ENCODE data around the gene RELL2. TPM values are rescaled to one million over a fixed set of nuclear protein-coding genes. Genes with fewer than 3 reads are reported as not detected.
A peak's percentile ranks its signal among the peaks of the same experiment; 100 is the strongest.

Gene RELL2
- total RNA-seq, 1 donor from 2014 or later = 12.9 TPM

DNA sequence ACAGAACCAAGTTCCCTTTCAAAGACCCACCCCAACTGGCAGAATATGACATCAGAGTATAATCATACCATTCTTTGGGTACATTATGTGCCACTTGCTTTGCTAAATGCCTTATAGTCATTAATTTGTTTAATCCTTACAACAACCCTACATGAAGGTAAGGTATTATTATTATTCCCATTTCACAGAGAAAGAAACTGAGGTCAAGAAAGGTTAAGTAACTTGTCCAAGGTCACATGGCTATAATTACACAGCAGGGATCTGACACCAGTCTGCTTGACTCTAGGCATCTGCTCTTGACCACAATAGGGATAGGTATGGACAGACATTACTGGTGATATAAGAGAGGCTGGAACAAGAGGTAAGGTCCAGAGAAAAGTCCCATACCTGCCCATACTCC is 13.2 kb downstream of the RELL2 start:
- Mint-ChIP-seq H3K4me1 (ENCODE audit: low read depth, unreplicated experiment) (peaks cover 10% of the 10 kb centered on the region), H3K27ac (ENCODE audit: unreplicated experiment) (no peak overlapping the region), H3K4me3 (ENCODE audit: unreplicated experiment) (peak overlapping the region; percentile 99), H3K27me3 (ENCODE audit: low read depth, unreplicated experiment) (no peaks in the 10 kb centered on the region), H3K9me3 (ENCODE audit: unreplicated experiment) (no peaks in the 10 kb centered on the region), H3K36me3 (ENCODE audit: low read depth, unreplicated experiment) (peaks cover 38% of the 10 kb centered on the region)
- Histone ChIP-seq H3K4me2 (ENCODE audit: low read length) (peak overlapping the region; percentile 97), H3K79me2 (ENCODE audit: insufficient read depth, low read length) (peaks cover 3% of the 10 kb centered on the region), H3K4me3 (ENCODE audit: insufficient read depth, low read depth, low read length) (no peak overlapping the region), H3K36me3 (ENCODE audit: insufficient read depth, low read length) (peaks cover 7% of the 10 kb centered on the region), H3K9ac (ENCODE audit: low read length) (no peak overlapping the region), H2AFZ (ENCODE audit: low read depth, low read length) (no peak overlapping the region), H3K27ac (ENCODE audit: low read depth, low read length) (no peak overlapping the region), H3K27me3 (ENCODE audit: insufficient read depth, low read length) (no peaks in the 10 kb centered on the region), H3K9me3 (ENCODE audit: insufficient read depth, low read depth, low read length) (no peaks in the 10 kb centered on the region), H3K4me1 (ENCODE audit: insufficient read depth, low read length) (peaks cover 17% of the 10 kb centered on the region), H4K20me1 (ENCODE audit: insufficient read depth, low read length) (peaks cover 9% of the 10 kb centered on the region)
- TF ChIP-seq, protein P1, sequence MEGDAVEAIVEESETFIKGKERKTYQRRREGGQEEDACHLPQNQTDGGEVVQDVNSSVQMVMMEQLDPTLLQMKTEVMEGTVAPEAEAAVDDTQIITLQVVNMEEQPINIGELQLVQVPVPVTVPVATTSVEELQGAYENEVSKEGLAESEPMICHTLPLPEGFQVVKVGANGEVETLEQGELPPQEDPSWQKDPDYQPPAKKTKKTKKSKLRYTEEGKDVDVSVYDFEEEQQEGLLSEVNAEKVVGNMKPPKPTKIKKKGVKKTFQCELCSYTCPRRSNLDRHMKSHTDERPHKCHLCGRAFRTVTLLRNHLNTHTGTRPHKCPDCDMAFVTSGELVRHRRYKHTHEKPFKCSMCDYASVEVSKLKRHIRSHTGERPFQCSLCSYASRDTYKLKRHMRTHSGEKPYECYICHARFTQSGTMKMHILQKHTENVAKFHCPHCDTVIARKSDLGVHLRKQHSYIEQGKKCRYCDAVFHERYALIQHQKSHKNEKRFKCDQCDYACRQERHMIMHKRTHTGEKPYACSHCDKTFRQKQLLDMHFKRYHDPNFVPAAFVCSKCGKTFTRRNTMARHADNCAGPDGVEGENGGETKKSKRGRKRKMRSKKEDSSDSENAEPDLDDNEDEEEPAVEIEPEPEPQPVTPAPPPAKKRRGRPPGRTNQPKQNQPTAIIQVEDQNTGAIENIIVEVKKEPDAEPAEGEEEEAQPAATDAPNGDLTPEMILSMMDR (IDR thresholded peaks at IDR 0.05; ENCODE audit: insufficient read depth, low read depth, low read length) = no peak
- TF ChIP-seq EZH2 (IDR thresholded peaks at IDR 0.05; ENCODE audit: insufficient read depth, low read length) = no peak
- FAIRE-seq = no peak
- no peak for DNase-seq (ENCODE audit: low read depth)

DNA sequence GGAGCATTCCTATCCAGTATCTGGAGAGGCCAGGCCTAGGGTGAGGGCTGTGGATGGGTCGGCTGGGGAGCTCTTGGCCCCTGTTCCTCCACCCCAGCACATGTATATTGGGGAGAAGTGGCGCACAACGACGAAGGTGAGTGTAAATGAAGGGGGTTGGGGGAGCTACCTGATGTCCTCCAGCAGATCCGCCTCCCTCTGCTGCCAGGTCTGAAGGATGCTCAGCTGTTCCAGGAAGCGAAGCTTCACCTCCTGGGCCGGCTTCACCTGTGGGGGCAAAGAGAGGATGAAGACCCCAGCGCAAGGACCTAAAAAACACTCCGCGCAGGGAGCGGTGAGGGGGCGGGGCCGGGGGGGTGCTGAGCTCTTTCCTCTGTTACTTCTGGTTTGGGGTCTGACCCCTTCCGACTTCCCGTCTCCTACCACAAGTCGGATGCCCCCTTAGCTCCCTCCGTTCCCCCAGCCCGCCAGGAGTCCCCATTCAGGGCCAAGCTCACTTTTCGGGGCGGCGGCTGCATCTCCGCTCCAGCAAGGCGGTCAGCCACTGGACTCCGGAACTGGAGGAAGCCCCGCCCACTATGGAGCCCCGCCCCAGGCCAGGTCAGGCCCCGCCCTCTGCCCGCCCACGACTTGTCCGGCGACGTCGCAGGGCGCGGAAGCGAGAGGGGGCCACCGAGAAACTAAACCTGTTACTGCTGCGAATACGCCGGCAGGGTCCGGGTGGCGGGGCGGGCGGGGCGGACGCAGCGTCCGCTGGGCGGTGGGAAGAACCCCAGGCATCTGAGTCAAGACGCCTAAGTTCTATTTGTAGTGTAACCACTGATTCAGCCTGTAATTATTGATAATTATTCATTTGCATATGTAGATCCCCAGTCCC is 14.3 kb downstream of the RELL2 start, which contains the start of gene FCHSD1:
TSS of gene FCHSD1 (minus strand) at position 568 of the 877 bp plus-strand sequence. CDS start at position 518, 50 bp downstream.
- Histone ChIP-seq H3K79me2 (ENCODE audit: insufficient read depth, low read length) (peaks cover 3% of the 10 kb centered on the region), H3K9me3 (ENCODE audit: insufficient read depth, low read depth, low read length) (no peaks in the 10 kb centered on the region), H3K9ac (ENCODE audit: low read length) (peak within 1 kb of the TSS; percentile 81), H4K20me1 (ENCODE audit: insufficient read depth, low read length) (peaks cover 9% of the 10 kb centered on the region), H3K27me3 (ENCODE audit: insufficient read depth, low read length) (no peaks in the 10 kb centered on the region), H3K27ac (ENCODE audit: low read depth, low read length) (peak within 1 kb of the TSS; percentile 19), H2AFZ (ENCODE audit: low read depth, low read length) (peak within 1 kb of the TSS; percentile 62), H3K36me3 (ENCODE audit: insufficient read depth, low read length) (peaks cover 5% of the 10 kb centered on the region), H3K4me3 (ENCODE audit: insufficient read depth, low read depth, low read length) (peak within 1 kb of the TSS; percentile 83), H3K4me1 (ENCODE audit: insufficient read depth, low read length) (peaks cover 17% of the 10 kb centered on the region), H3K4me2 (ENCODE audit: low read length) (peak within 1 kb of the TSS; percentile 97)
- DNase-seq (ENCODE audit: low read depth) (peak; percentile 50), FAIRE-seq (no peak)
- Mint-ChIP-seq H3K4me3 (ENCODE audit: unreplicated experiment) (peak within 1 kb of the TSS; percentile 99), H3K9me3 (ENCODE audit: unreplicated experiment) (no peaks in the 10 kb centered on the region), H3K36me3 (ENCODE audit: low read depth, unreplicated experiment) (peaks cover 37% of the 10 kb centered on the region), H3K27me3 (ENCODE audit: low read depth, unreplicated experiment) (no peaks in the 10 kb centered on the region), H3K27ac (ENCODE audit: unreplicated experiment) (peak within 1 kb of the TSS; percentile 85), H3K4me1 (ENCODE audit: low read depth, unreplicated experiment) (peaks cover 13% of the 10 kb centered on the region)
- TF ChIP-seq, protein P1 (IDR thresholded peaks at IDR 0.05; ENCODE audit: insufficient read depth, low read depth, low read length) = no peak

DNA sequence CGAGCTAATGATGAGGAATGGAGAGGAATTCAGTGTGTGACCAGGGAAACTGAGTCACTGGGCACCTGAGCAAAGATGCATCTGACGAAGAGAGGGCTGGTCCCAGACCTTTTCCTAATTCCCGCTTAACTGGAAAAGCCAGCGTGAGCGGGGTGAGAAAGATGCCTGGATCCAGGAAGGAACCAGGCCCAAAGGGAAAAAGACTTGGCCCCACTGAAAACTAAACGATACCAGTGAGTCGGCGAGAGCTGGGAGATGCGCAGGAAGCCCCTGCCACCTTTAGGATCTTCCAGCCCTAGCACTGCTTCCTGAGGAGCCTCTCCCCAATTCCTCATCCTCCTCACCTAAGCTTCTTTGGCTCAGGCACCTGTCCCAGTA is 14.9 kb downstream of the RELL2 start:
- H3K4me3 ChIP-seq (ENCODE audit: insufficient read depth, low read depth, low read length) = peak overlapping the region; percentile 83
- FAIRE-seq = no peak
- peaks cover 9% of the 10 kb centered on the region for H4K20me1 ChIP-seq (ENCODE audit: insufficient read depth, low read length)
- H3K9me3 ChIP-seq (ENCODE audit: insufficient read depth, low read depth, low read length) = no peaks in the 10 kb centered on the region
- H3K4me3 Mint-ChIP-seq (ENCODE audit: unreplicated experiment) = peak overlapping the region; percentile 99
- H3K4me1 Mint-ChIP-seq (ENCODE audit: low read depth, unreplicated experiment) = peaks cover 13% of the 10 kb centered on the region
- peak overlapping the region; percentile 19 for H3K27ac ChIP-seq (ENCODE audit: low read depth, low read length)
- peak overlapping the region; percentile 44 for H2AFZ ChIP-seq (ENCODE audit: low read depth, low read length)
- peaks cover 37% of the 10 kb centered on the region for H3K36me3 Mint-ChIP-seq (ENCODE audit: low read depth, unreplicated experiment)
- DNase-seq (ENCODE audit: low read depth) = no peak
- H3K4me1 ChIP-seq (ENCODE audit: insufficient read depth, low read length) = peaks cover 17% of the 10 kb centered on the region
- no peaks in the 10 kb centered on the region for H3K9me3 Mint-ChIP-seq (ENCODE audit: unreplicated experiment)
- no peaks in the 10 kb centered on the region for H3K27me3 ChIP-seq (ENCODE audit: insufficient read depth, low read length)
- peak overlapping the region; percentile 81 for H3K9ac ChIP-seq (ENCODE audit: low read length)
- H3K79me2 ChIP-seq (ENCODE audit: insufficient read depth, low read length) = peaks cover 3% of the 10 kb centered on the region
- no peak for TF ChIP-seq EZH2 (IDR thresholded peaks at IDR 0.05; ENCODE audit: insufficient read depth, low read length)
- TF ChIP-seq, protein P1 (IDR thresholded peaks at IDR 0.05; ENCODE audit: insufficient read depth, low read depth, low read length) = no peak
- H3K27ac Mint-ChIP-seq (ENCODE audit: unreplicated experiment) = peak overlapping the region; percentile 51
- peak overlapping the region; percentile 97 for H3K4me2 ChIP-seq (ENCODE audit: low read length)
- peaks cover 6% of the 10 kb centered on the region for H3K36me3 ChIP-seq (ENCODE audit: insufficient read depth, low read length)
- no peaks in the 10 kb centered on the region for H3K27me3 Mint-ChIP-seq (ENCODE audit: low read depth, unreplicated experiment)
